ENCODE results near the gene GOT1. TPM values are rescaled to one million over a fixed set of nuclear protein-coding genes. Genes with fewer than 3 reads are reported as not detected.
A peak's percentile ranks its signal among the peaks of the same experiment; 100 is the strongest.

Gene GOT1
- total RNA-seq, 1 donor from 2014 or later = 17.4 TPM

- no peak for DNase-seq (ENCODE audit: extremely low spot score in 2 of 2)
- H3K27me3 ChIP-seq = no peaks in the 10 kb centered on the region
- H3K4me3 ChIP-seq = no peak overlapping the region
- no peaks in the 10 kb centered on the region for H3K9me3 ChIP-seq
- TF ChIP-seq, protein P1, sequence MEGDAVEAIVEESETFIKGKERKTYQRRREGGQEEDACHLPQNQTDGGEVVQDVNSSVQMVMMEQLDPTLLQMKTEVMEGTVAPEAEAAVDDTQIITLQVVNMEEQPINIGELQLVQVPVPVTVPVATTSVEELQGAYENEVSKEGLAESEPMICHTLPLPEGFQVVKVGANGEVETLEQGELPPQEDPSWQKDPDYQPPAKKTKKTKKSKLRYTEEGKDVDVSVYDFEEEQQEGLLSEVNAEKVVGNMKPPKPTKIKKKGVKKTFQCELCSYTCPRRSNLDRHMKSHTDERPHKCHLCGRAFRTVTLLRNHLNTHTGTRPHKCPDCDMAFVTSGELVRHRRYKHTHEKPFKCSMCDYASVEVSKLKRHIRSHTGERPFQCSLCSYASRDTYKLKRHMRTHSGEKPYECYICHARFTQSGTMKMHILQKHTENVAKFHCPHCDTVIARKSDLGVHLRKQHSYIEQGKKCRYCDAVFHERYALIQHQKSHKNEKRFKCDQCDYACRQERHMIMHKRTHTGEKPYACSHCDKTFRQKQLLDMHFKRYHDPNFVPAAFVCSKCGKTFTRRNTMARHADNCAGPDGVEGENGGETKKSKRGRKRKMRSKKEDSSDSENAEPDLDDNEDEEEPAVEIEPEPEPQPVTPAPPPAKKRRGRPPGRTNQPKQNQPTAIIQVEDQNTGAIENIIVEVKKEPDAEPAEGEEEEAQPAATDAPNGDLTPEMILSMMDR (IDR thresholded peaks at IDR 0.05) = no peak
- no peak for TF ChIP-seq POLR2A (IDR thresholded peaks at IDR 0.05)
- TF ChIP-seq POLR2AphosphoS5 (IDR thresholded peaks at IDR 0.05; ENCODE audit: insufficient read depth in 1 of 2, low read depth in 1 of 2) = no peak
- H3K36me3 ChIP-seq = no peaks in the 10 kb centered on the region
- no peak overlapping the region for H3K27ac ChIP-seq
- no peaks in the 10 kb centered on the region for H3K4me1 ChIP-seq
- intact Hi-C loops (cut with DNase I) = no loop called here
Observed at GRCh38 chr10:99456207-99456930, 25.9 kb upstream of the GOT1 start.

DNA sequence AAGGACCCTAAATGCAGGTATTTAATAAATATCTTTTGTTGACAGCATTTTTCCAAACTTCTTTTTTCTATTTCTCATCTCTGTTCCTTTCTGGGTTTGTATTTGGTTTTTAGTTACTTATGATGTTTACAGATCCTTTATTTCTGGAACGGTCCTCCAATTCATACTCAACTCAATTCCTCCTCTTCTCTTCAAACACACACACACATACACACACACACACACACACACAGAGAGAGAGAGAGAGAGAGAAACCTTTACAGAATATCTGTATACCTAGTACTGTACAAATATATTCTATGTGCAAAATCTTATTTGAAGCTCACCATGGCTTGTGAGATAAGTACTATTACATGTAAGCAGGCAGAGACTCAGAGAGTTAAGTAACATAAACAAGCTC lies 21.6 kb upstream of the GOT1 start:
- H3K9me3 ChIP-seq = no peaks in the 10 kb centered on the region
- TF ChIP-seq POLR2AphosphoS5 (IDR thresholded peaks at IDR 0.05; ENCODE audit: insufficient read depth in 1 of 2, low read depth in 1 of 2) (no peak), POLR2A (IDR thresholded peaks at IDR 0.05) (no peak)
- TF ChIP-seq, protein P1 (IDR thresholded peaks at IDR 0.05) = no peak
- intact Hi-C loops (cut with DNase I) = no loop called here
- no peaks in the 10 kb centered on the region for H3K27me3 ChIP-seq
- no peak overlapping the region for H3K27ac ChIP-seq
- no peaks in the 10 kb centered on the region for H3K36me3 ChIP-seq
- DNase-seq (ENCODE audit: extremely low spot score in 2 of 2) = no peak
- H3K4me3 ChIP-seq = no peak overlapping the region
- H3K4me1 ChIP-seq = no peaks in the 10 kb centered on the region

GRCh38 chr10:99451499-99451788 lies 21.0 kb upstream of the GOT1 start:
- Histone ChIP-seq H3K9me3 (no peaks in the 10 kb centered on the region), H3K27ac (no peak overlapping the region), H3K4me1 (no peaks in the 10 kb centered on the region), H3K27me3 (no peaks in the 10 kb centered on the region), H3K36me3 (no peaks in the 10 kb centered on the region), H3K4me3 (no peak overlapping the region)
- intact Hi-C loops (cut with DNase I) = no loop called here
- DNase-seq (ENCODE audit: extremely low spot score in 2 of 2) = no peak
- TF ChIP-seq POLR2AphosphoS5 (IDR thresholded peaks at IDR 0.05; ENCODE audit: insufficient read depth in 1 of 2, low read depth in 1 of 2) (no peak), POLR2A (IDR thresholded peaks at IDR 0.05) (no peak)
- TF ChIP-seq, protein P1 (IDR thresholded peaks at IDR 0.05) = no peak

DNA sequence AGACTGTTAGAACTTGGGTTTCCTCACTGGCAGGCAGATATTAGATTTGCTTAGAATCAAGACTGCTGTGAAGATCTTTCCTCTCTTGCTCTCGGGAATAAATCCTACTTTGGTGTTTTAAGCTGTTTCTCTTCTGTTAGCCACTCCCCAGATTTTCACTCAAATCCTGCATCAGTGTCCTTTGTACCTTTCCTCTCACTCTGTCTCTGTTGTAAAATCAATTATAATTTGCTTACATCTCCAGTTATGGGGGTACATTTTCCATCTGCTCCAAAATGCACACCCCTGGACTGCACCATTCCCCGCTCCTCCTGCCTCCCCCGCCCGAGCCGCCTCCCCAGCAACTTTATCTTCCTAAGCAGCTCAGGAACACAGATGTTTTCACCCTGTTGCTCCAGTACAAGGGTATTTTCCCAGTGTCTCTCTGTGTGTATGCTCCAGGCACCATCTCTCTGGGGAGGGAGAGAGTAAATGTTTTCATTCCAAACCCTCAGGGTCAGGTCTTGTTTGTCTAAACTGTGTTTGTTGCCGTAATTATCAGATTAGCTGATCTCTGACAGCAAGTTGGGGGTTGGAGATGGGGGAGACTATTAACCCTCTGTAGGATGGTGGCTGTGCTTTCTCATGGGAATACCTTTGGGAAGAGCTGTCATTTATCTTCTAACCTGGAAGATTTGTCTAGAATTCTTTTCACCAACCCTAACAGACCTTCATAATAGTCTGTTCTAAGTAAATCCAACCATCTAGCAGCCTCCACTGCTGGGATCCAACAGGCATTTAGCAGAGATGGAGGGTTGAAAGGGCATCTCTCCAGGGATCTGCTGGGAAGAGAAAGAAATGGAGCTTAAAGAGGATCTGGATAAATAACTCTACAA lies 20.4 kb upstream of the GOT1 start:
- Histone ChIP-seq H3K4me1 (no peaks in the 10 kb centered on the region), H3K9me3 (no peaks in the 10 kb centered on the region), H3K36me3 (no peaks in the 10 kb centered on the region), H3K27me3 (no peaks in the 10 kb centered on the region), H3K27ac (peak overlapping the region; percentile 29), H3K4me3 (peak overlapping the region in 1 of 2 donors; percentile 11)
- intact Hi-C loops (cut with DNase I) = no loop called here
- TF ChIP-seq POLR2AphosphoS5 (IDR thresholded peaks at IDR 0.05; ENCODE audit: insufficient read depth in 1 of 2, low read depth in 1 of 2) (no peak), POLR2A (IDR thresholded peaks at IDR 0.05) (no peak)
- TF ChIP-seq, protein P1 (IDR thresholded peaks at IDR 0.05) = no peak
- DNase-seq (ENCODE audit: extremely low spot score in 2 of 2) = no peak

- Histone ChIP-seq H3K4me3 (peak overlapping the region in 1 of 2 donors; percentile 11), H3K27me3 (no peaks in the 10 kb centered on the region), H3K36me3 (no peaks in the 10 kb centered on the region), H3K9me3 (no peaks in the 10 kb centered on the region), H3K27ac (peak overlapping the region; percentile 29), H3K4me1 (no peaks in the 10 kb centered on the region)
- no peak for TF ChIP-seq POLR2A (IDR thresholded peaks at IDR 0.05)
- TF ChIP-seq, protein P1 (IDR thresholded peaks at IDR 0.05) = no peak
- TF ChIP-seq POLR2AphosphoS5 (IDR thresholded peaks at IDR 0.05; ENCODE audit: insufficient read depth in 1 of 2, low read depth in 1 of 2) = no peak
- intact Hi-C loops (cut with DNase I) = no loop called here
- DNase-seq (ENCODE audit: extremely low spot score in 2 of 2) = no peak
Observed at GRCh38 chr10:99450156-99450555, 19.7 kb upstream of the GOT1 start.

All from vagina (tissue), 2 donors.